GM19463 (cell line): Measurements from ENCODE around the gene FSIP1.

ENCODE experiments used
- ATAC-seq: cut with Tn5 transposase; IDR thresholded peaks from one replicate; pipeline ENCODE4 v1.9.1; 2021; ENCODE audit warnings: mild to moderate bottlenecking, moderate library complexity; ENCODE audit not compliant: unreplicated experiment

The FSIP1 gene

DNA sequence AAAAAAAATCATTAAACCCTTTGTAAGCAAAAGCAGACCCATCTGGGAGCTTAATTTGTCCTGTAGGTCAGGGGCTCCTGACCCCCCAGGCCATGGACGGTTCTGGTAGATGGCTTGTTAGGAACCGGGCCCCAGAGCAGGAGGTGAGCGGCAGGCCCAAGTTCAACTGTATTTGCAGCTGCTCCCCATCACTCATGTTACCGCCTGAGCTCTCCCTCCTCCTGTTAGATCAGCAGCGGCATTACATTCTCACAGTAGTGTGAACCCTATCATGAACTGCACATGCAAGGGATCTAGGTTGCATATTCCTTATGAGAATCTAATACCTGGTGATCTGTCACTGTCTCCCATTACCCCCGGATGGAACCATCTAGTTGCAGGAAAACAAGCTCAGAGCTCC lies 60.7 kb downstream of the FSIP1 start:
- no peak for ATAC-seq

DNA sequence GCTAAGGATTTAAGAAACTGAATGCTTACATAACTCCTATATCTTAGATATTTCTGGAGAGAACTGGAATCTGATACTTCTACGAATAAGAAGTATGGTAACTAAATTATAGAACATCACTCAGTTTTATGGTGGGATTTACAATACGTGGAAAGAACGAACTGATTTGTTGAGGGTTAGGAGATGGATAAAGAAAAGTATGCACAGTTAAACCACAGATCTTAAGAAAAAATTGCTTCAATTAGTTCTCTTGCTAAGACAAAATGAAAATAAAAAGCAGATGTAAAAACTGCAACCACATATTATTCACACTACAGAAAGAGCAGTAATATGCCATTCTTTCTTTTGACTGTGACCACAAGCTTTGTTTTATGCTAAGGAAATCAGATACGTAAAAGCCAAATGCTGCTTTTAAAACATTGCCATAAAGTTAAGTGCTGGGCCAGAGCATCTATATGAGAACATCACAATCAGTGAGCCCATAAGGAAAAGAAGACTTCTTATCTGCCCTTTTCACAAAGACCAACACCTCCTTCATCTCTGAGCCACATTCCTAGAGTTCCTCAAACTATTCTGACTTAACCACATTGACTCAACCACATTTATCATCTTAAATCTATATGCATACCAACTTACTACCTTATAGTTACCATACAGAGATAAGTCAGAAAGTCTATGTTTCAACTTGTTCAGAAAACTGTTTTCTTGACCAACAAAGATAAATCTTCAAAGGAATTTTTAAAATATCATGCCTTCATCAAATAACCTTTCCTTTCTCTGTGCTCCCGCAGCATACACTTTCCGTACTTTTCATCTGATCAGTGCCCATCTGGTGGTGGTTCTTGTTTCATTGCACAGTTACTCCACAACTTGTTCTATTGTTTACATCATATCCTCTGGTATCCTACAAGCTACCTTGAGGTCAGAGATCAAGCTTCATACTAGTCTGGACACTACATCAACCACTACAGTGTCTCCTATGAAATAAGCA lies 61.7 kb downstream of the FSIP1 start:
- no peak for ATAC-seq

DNA sequence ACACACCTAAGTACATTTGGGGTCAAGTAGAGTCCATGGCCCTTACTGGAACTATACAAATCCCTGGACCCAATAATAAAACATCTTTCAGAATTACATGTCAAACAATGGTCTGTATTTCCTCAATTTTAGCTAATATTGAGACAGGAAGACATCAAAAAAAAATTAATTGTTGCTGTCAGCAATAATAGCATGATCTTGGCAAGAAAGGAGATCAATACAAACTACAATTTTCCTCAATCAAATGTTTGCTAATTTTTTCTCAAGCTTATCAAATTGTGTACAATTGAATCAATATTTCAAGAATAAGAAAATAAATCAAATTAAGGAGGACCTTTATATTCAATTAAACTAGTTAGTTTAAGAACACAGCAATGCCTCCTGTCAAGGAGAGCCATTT lies 62.6 kb downstream of the FSIP1 start:
- ATAC-seq: no peak

DNA sequence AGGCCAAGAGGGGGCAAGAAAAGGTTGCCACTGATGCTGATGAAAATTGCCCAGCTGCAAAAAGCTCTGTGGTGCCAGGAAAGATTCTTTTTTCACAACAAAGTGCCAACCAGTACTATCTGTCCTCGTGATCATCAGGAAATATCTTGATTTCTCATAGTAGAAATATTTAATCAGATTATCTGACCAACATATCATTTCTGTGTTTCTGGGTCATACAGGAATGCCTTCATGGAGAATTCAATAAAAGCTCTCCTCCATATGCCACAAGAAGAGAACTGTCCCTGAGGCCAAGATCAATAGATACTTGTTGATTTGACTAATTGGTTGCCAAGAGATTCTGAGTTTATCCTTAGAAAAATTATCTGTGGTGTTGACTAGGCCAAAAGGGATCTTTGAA lies 63.5 kb downstream of the FSIP1 start:
- ATAC-seq: no peak

GRCh38 chr15:39717134-39717533 lies 65.5 kb downstream of the FSIP1 start:
- ATAC-seq: no peak

DNA sequence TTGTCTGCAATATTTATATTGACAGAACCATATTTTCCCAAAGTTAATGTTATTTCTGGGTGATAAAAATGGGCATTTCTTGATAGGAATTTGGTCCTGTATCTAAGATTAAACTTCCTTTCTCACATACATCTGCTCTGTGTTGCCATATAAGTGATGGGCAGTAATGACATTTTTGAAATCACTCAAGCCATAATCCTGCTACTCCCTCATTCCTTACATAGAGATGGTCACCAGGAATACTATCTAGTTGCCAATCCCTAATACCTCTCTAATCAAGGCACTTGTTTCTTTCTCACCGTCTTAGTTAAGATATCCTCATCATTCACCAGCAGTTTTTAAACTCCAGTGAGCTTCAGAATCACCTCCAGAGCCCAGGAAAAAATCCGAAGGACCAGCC lies 68.4 kb downstream of the FSIP1 start:
- ATAC-seq: no peak

DNA sequence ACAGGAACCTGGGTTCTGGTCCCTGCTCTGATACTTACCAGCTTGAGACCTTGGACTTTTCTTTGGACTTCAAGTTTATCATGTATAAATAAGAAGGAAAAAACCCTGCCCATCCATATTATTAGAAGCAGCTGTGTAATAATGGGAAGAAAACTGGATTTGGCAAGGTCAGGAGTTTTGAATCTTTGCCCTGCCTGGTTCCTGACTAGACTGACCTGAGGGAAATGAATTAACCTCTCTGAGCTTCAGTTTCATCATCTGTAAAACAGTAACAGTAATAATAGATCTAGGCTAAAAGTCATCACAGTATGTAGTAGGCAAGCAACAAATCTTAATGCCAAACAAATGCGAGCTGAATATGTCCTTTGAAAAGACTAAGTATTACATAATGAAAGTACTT lies 68.8 kb downstream of the FSIP1 start:
- ATAC-seq: no peak

DNA sequence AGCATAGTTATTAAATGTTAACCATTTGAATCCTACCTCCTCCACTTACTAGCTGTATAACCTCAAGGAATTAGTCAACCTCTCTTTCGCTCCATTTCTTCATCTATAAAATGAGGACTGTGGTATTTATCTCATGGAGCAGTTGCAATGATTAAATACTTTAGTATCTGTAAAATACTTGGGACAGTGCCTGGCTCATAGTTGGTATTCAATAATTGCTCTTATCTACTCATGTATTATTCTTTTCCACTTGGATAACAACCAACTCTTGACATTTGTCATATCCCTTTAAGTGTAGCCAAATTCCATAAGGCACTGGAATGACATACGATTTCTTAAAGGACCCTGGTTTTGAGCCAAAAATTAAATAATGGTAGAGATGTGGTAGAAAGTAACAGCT lies 72.0 kb downstream of the FSIP1 start:
- ATAC-seq: no peak

DNA sequence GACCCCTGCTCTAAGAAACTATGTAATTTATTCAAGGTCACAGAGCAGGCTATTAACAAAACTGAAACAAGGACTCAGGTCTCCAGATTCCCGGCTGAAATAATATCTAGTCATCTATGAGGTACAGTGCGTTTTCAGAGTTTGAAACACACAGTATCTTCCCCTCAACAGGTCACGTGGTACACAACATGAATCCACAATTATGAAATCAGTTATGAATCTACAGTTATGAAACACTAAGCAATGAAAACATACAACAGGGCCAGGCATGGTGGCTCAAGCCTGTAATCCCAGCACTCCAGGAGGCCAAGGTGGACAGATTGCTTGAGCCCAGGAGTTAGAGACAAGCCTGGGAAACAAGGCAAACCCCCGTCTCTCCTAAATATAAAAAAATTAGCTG lies 72.7 kb downstream of the FSIP1 start:
- ATAC-seq: no peak

- ATAC-seq: no peak
Observed at GRCh38 chr15:39706206-39706605, 76.4 kb downstream of the FSIP1 start.

DNA sequence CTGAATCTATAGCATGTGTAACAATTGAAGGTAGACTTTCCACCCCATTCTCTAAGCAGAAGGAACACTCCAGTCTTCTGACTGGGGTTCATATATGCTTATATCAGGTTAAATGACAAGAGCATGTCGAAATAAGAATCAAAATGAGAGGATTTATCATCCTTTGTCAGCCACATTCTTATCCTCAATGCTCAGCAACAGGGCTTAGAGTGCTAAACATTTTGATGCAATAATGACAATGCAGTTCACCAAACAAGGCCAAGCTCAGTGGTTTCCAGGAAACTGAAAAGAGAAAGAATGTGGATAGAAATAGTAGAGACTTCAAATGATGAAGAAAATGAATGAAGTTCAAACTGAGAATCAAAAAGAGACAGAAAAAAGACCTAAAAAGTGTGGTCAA lies 78.0 kb downstream of the FSIP1 start:
- no peak for ATAC-seq

DNA sequence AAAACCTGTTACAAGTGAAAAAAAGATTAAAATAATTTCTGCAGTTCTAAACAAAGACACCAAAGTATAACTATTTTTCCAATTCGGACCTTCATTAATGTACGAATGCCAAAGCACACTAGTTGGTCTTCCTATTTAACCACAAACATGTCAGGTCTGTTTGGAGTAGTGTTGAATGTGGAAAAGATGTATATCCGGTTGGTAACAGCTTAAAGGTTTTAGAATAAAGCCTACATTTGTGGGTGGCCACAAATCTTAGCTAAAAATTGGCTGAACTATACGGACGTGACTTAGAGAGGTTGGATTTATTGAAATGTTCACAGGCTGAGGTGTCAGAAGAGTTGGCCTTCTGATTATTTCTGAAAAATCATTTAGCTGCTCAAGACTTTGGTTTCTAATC lies 78.4 kb downstream of the FSIP1 start:
- no peak for ATAC-seq

DNA sequence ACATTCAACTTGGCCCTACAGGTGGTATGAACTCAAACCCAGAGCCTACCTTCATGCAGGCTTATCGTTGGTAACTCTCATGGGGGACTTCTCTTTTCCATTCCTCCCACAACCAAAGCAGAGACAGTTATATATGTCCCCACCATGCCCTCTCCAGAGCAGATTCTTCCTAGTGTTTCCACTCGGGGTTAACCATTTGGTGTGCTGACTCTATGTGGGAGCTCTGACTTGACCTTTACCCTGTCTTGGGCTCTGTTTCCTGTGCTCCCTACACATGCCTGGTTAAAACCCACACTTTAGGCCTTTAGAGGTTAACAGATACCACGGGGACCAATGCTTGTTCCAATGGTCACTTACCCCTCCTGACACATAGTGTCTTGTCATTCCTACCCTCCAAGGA lies 80.7 kb downstream of the FSIP1 start:
- ATAC-seq: no peak

GRCh38 chr15:39700375-39700700 lies 82.3 kb downstream of the FSIP1 start:
- ATAC-seq: no peak

DNA sequence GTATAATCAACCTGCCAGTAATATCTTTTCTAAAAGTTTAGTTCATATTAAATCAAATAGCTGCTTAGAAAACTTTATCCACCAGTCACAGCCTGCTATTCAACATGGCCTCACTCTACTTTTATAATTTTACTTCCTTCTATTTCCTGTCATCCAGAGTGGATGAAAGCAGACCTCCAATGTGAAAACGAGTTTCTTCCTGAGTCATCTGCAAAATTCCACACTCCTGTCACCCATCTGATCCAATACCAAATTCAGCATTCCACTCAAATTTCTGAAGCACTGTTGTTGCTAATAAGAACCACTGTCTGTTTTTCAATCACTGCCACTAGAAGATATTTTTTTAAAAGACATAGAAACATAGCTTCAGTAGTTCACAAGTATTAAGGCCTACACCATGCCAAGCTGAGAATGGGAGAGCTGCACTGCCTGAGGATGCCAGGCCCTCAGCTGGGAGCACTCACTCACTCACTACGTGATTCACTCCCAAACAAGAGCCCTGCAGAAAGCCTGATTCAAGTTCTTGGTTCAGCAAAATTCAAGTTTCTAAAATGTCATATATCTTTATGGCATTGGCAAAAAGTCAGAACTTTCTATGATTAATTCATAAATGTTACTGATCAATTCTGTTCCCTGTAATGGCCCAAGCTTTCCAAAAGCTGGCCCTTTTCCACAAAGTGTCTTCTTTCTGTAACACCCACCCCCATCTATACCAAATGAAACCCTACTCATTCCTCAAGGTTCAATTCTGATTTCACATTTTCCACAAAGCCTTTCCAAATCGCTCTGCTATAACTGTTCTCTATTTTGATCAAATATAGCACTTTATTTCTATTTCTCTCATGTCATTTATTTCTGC lies 82.9 kb downstream of the FSIP1 start:
- ATAC-seq: no peak

GRCh38 chr15:39698444-39699390 lies 83.9 kb downstream of the FSIP1 start:
- ATAC-seq: no peak

- ATAC-seq: no peak
Observed at GRCh38 chr15:39697509-39697908, 85.1 kb downstream of the FSIP1 start.

DNA sequence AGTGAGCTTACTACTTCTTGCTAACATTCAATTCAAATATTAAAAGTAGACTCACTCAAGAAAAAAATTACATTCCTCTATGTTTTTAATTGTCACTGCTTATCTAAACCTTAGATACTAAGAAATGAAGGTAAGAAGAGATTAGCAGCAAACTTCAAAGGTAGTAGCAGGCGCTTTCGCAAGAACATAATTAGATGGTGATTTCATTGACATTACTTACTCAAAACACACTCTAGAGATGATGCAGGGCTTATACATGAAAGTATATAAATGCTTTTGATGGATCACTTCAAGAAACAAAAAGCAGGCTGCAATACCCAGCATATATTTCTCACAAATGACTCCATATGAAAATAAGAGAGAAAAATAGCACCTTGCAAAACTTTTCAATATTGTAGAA lies 86.8 kb downstream of the FSIP1 start:
- no peak for ATAC-seq

- ATAC-seq: no peak
Observed at GRCh38 chr15:39692356-39693327, 90.0 kb downstream of the FSIP1 start.
